Measurements from ENCODE around the gene GLYATL3.

Gene GLYATL3

GRCh38 chr6:49514571-49515484 is 15.1 kb downstream of the GLYATL3 start:
- DNase-seq (ENCODE audit: low read depth) = no peak

- DNase-seq (ENCODE audit: low read depth) = no peak
Observed at GRCh38 chr6:49515485-49516146, 15.9 kb downstream of the GLYATL3 start.

GRCh38 chr6:49516147-49516505 is 16.4 kb downstream of the GLYATL3 start:
- DNase-seq (ENCODE audit: low read depth) = no peak

GRCh38 chr6:49517919-49518318 is 18.2 kb downstream of the GLYATL3 start:
- DNase-seq (ENCODE audit: low read depth) = no peak

GRCh38 chr6:49519660-49520059 is 19.9 kb downstream of the GLYATL3 start:
- no peak for DNase-seq (ENCODE audit: low read depth)

- DNase-seq (ENCODE audit: low read depth) = no peak
Observed at GRCh38 chr6:49522710-49523593, 23.2 kb downstream of the GLYATL3 start.

DNA sequence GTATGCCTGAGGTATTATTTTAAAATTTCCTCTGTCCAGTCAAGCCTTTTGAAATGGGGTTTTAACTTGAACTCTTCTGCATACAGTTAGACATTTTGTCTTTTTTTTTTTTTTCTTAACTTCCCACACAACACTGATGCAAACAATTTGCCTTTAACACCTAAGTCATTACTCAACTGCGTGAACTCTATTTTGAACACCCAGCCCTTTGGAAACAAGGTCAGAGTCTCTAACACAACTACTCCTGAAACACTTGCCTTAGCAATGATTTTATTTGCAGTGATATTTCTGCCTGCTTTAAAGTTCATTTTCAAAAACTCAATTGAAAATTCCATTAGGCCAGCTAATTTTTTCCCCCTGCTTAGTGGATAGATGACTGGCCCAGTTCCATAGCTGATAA is 24.2 kb downstream of the GLYATL3 start:
- no peak for DNase-seq (ENCODE audit: low read depth)

GRCh38 chr6:49524541-49524940 is 24.8 kb downstream of the GLYATL3 start:
- no peak for DNase-seq (ENCODE audit: low read depth)

- no peak for DNase-seq (ENCODE audit: low read depth)
Observed at GRCh38 chr6:49526598-49526997, 26.9 kb downstream of the GLYATL3 start.

GRCh38 chr6:49527320-49527719 is 27.6 kb downstream of the GLYATL3 start:
- DNase-seq (ENCODE audit: low read depth) = no peak

- DNase-seq (ENCODE audit: low read depth) = no peak
Observed at GRCh38 chr6:49528571-49528970, 28.8 kb downstream of the GLYATL3 start.

- no peak for DNase-seq (ENCODE audit: low read depth)
Observed at GRCh38 chr6:49530141-49530776, 30.5 kb downstream of the GLYATL3 start.

DNA sequence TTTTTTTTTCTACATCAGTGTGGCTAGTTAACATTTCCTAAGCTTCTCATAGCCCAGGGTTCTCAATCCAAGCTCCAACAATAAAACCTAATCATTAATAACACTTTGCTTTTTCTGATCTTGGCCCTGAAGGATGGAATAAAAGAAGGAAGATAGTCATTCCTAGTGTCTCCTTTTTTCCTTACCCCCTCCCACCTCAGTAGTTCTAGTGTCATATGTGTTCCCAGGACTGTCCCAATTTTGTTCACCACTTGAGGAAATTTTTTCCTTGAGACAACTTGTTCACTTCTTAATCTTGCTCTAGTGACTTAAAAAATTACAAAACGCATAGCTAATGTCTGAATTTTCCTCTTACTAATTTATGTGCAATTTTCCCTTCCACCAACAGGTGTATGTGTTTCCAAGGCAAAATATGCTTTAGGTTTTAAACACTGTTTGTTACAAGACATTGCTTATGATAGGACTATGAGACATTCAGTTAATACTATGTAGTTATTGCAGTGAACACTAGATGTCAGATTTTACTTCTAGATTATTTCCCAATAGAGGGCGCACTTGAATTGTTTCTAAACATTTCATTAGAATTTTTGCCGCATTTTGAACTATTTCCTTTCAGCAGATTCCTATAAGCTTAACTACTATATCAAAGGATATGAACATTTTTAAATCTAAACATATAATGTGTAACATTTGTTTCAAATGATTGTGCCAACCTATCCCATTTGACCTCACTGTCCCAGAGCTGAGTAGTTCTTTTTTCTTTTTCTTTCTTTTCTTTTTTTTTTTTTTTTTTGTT is 32.2 kb downstream of the GLYATL3 start:
- no peak for DNase-seq (ENCODE audit: low read depth)

DNA sequence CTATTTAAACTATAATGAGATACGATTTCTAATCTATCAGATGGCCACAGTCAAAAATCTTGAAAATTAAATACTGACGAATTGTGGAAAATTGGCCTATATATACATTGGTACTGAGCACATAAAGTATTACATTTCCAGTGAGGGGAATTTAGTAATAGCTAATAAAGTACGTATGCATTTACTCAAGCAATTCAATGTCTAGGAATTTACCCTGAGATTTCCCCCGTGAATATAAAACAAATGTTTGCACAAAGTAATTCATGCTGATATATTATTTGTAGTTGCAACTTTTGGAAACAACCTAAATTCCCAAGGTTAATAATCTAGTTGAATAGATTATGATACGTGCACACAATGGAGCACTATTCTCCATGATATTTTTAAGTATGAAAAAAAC is 36.1 kb downstream of the GLYATL3 start:
- DNase-seq (ENCODE audit: low read depth) = no peak

DNA sequence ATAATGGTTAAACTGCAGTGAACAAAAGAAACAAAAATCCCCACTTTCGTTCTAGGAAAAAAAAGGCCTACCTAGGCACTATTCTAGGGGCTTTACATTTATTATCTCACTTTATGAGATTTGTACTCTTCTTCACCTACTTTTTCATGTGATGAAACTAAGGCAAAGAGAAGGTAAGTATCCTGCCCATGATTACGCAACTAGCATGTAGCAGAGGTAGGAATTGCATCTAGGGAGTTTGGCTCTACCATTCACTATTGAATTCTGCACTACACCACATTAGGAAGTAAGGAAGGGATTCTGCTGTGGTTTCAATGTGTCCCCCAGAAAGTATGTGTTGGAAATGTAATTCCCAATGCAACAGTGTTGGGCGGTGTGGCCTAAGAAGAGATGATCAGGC is 39.4 kb downstream of the GLYATL3 start:
- DNase-seq (ENCODE audit: low read depth) = no peak

GRCh38 chr6:49540614-49541013 is 40.9 kb downstream of the GLYATL3 start:
- no peak for DNase-seq (ENCODE audit: low read depth)

DNA sequence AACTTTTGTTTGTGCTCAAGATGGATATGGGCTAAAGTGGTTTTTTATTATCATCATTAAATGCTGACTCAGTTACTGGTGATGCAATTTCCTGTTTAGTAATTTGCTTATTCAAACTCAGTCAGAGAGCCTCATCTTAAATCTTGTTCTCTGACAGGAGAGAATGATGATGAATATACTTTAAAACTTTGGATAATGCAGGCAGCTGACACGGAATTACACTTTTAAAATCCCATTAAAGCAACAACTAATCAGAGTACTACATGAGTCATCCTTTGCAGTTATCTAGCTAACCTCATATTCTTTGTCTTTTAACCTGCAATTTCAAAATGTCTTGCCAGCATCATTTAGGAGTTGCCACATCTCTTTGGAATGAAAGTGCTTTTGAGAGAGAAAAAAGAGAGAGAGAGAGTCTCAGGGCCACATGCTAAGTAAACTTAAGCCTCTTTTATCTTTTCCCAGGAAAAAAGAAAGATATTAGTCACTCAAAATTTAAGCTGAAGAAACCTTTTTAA is 41.5 kb downstream of the GLYATL3 start:
- DNase-seq (ENCODE audit: low read depth) = peak; percentile 59

GRCh38 chr6:49541936-49542335 is 42.2 kb downstream of the GLYATL3 start:
- DNase-seq (ENCODE audit: low read depth) = no peak

DNA sequence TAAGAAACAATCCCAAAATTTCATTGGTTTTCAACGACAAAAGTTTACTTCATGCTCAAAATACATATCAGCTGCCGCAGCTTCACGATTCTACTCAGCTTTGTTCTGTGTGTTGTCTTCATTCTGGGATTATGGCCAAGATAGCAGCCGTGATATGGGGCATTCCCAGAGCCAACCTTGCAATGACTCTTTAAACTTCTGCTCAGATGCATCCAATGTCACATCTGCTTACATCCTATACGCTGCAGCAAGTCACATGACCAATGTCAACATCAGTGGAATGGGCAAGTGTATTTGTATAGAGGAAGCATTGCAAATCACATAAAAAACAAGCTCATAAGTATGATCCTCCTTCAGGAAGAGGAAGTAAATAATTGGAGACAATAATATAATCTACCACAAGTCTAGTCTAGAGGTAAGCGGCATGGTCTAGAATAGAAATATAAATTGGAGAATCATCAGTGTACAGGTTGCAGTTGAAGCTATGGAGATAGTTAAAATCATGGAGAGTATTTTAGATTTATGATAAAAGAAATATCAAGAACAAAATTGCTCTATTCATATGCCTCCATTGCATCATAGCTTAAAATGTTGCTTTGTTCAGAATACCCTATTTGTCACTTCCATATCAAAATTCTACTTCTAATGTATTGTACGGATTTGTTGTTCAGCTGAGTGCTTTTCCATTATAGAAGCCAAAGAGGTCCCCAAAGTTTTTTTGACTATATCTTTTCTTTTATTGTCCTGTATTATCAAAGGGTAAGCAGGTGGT is 43.5 kb downstream of the GLYATL3 start:
- no peak for DNase-seq (ENCODE audit: low read depth)

DNA sequence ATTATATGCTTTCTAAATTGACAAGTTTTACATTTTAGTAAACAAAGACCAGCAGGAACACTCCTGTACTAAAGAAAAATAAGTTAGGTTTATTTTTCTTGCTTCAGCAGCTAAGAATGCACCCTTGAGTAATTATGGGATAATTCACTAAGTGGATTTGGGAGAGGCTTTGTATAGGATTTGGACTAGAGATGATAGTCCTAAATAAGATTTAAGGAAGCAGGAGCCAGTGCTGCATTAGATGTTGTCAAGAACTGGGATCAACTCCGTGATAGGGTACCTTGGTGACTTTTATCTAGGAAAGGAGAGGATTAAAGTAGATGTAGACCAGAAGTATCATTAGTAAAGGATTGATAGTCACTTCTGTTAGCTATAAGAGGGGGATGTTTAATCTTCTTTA is 46.6 kb downstream of the GLYATL3 start:
- DNase-seq (ENCODE audit: low read depth) = no peak

Measured in non-pigmented ciliary epithelial cell (primary cell).